Measurements from ENCODE around the gene FOXP2.

- TF ChIP-seq HMGXB4 (CRISPR knock-in tag; IDR thresholded peaks at IDR 0.05; ENCODE audit: borderline replicate concordance) (no peak), CTCF (IDR thresholded peaks at IDR 0.05) (no peak), NR3C1 (IDR thresholded peaks at IDR 0.05) (no peak), USF2 (IDR thresholded peaks at IDR 0.05) (no peak)
These were observed 213.7 kb downstream of the FOXP2 start for GRCh38 chr7:114628362-114628761.
